WTC11 (cell line): ENCODE measurements around the gene GATD1. TPM values are rescaled to one million over a fixed set of nuclear protein-coding genes. Genes with fewer than 3 reads are reported as not detected.

Source experiments
- ATAC-seq: fragments of 200-7000 bp; cut with Tn5 transposase; 2 replicates; pipeline ENCODE4 v1.10.0; 2021; ENCODE audit warnings: mild to moderate bottlenecking, moderate library complexity
- CTCF ChIA-PET: fragments of 300-600 bp; sonication (Branson Sonifier 250); formaldehyde crosslinking; loops from one replicate; lab custom pipeline; 2021; ENCODE audit warnings: antibody characterized with exemption; lab: Charles Lee
- POLR2A ChIA-PET: fragments of 350-600 bp; sonication (Branson Sonifier 250); formaldehyde crosslinking; loops from one replicate; lab custom pipeline; 2021; ENCODE audit warnings: antibody characterized with exemption; lab: Charles Lee
- DNase-seq: peaks from one replicate; pipeline ENCODE4 v3.0.0; 2021; ENCODE audit warnings: low spot score
- H3K27ac Mint-ChIP-seq: 2 replicates; pipeline ENCODE4 v1.8.0; 2021; ENCODE audit warnings: mixed read lengths
- H3K27me3 Mint-ChIP-seq: 2 replicates; pipeline ENCODE4 v1.8.0; 2021; ENCODE audit warnings: low read depth, mild to moderate bottlenecking, moderate library complexity, mixed read lengths
- H3K36me3 Mint-ChIP-seq: 2 replicates; pipeline ENCODE4 v1.8.0; 2021; ENCODE audit warnings: mixed read lengths
- H3K4me1 Mint-ChIP-seq: 2 replicates; pipeline ENCODE4 v1.8.0; 2022; ENCODE audit warnings: mixed read lengths
- H3K4me3 Mint-ChIP-seq: 2 replicates; pipeline ENCODE4 v1.8.0; 2021; ENCODE audit warnings: mild to moderate bottlenecking, moderate library complexity, mixed read lengths
- H3K9me3 Mint-ChIP-seq: 2 replicates; pipeline ENCODE4 v1.8.0; 2021; ENCODE audit warnings: mixed read lengths
- ETV6 ChIP-seq: sonication (generic); formaldehyde crosslinking; IDR thresholded peaks from 2 replicates; pipeline ENCODE4 v1.8.1; 2022; ENCODE audit warnings: mild to moderate bottlenecking, missing genetic modification reagents
- FOXP1 ChIP-seq: sonication (generic); formaldehyde crosslinking; IDR thresholded peaks from 2 replicates; pipeline ENCODE4 v1.8.0; 2022; ENCODE audit warnings: missing genetic modification reagents, mild to moderate bottlenecking, moderate library complexity, borderline replicate concordance
- MYBL2 ChIP-seq: sonication (generic); formaldehyde crosslinking; IDR thresholded peaks from 2 replicates; pipeline ENCODE4 v1.8.1; 2023; ENCODE audit warnings: mild to moderate bottlenecking, moderate library complexity, missing genetic modification reagents
- RORB ChIP-seq: fragments of 250-450 bp; sonication (Bioruptor Pico); IDR thresholded peaks from 2 replicates; pipeline ENCODE4 v1.9.0; 2021; ENCODE audit warnings: mild to moderate bottlenecking
- SMAD3 ChIP-seq: sonication (generic); formaldehyde crosslinking; IDR thresholded peaks from 2 replicates; pipeline ENCODE4 v1.8.0; 2022; ENCODE audit warnings: missing genetic modification reagents, mild to moderate bottlenecking, borderline replicate concordance
- SP1 ChIP-seq: sonication (generic); formaldehyde crosslinking; conservative IDR thresholded peaks from 2 replicates; pipeline ENCODE4 v1.8.1; 2022; ENCODE audit warnings: missing genetic modification reagents
- TCF7 ChIP-seq: sonication (generic); formaldehyde crosslinking; IDR thresholded peaks from 2 replicates; pipeline ENCODE4 v1.8.0; 2022; ENCODE audit warnings: mild to moderate bottlenecking, low read depth, missing genetic modification reagents, moderate library complexity
- ZNF423 ChIP-seq: fragments of 250-450 bp; sonication (Bioruptor Pico); IDR thresholded peaks from 2 replicates; pipeline ENCODE4 v2.1.2; 2022; ENCODE audit warnings: mild to moderate bottlenecking, moderate library complexity
- total RNA-seq: library from RNA; stranded (reverse); gene quantifications from 3 replicates; pipeline ENCODE4 v1.2.3, GENCODE V29; 2021
- TF ChIP-seq, protein P1 (sequence below): fragments of 250-450 bp; sonication (Bioruptor Pico); IDR thresholded peaks from 2 replicates; pipeline ENCODE4 v1.8.0; 2021; ENCODE audit warnings: mild to moderate bottlenecking
- TF ChIP-seq, protein P2 (sequence below): sonication (generic); formaldehyde crosslinking; IDR thresholded peaks from 2 replicates; pipeline ENCODE4 v1.8.1; 2023; ENCODE audit warnings: mild to moderate bottlenecking, missing genetic modification reagents
- TF ChIP-seq, protein P3 (sequence below): sonication (generic); formaldehyde crosslinking; IDR thresholded peaks from 2 replicates; pipeline ENCODE4 v1.8.1; 2023; ENCODE audit warnings: mild to moderate bottlenecking, missing genetic modification reagents, moderate library complexity
- TF ChIP-seq, protein P4 (sequence below): sonication (generic); formaldehyde crosslinking; IDR thresholded peaks from 2 replicates; pipeline ENCODE4 v1.8.0; 2022; ENCODE audit warnings: mild to moderate bottlenecking, missing genetic modification reagents
- TF ChIP-seq, protein P5 (sequence below): fragments of 200-600 bp; IDR thresholded peaks from 2 replicates; pipeline ENCODE4 v1.8.0; 2022; ENCODE audit warnings: antibody characterized with exemption
- TF ChIP-seq, protein P6 (sequence below): sonication (generic); formaldehyde crosslinking; IDR thresholded peaks from 2 replicates; pipeline ENCODE4 v1.8.0; 2023; ENCODE audit warnings: missing genetic modification reagents

Gene GATD1
- total RNA-seq, 1 experiment from 2014 or later: 87.6 TPM

DNA sequence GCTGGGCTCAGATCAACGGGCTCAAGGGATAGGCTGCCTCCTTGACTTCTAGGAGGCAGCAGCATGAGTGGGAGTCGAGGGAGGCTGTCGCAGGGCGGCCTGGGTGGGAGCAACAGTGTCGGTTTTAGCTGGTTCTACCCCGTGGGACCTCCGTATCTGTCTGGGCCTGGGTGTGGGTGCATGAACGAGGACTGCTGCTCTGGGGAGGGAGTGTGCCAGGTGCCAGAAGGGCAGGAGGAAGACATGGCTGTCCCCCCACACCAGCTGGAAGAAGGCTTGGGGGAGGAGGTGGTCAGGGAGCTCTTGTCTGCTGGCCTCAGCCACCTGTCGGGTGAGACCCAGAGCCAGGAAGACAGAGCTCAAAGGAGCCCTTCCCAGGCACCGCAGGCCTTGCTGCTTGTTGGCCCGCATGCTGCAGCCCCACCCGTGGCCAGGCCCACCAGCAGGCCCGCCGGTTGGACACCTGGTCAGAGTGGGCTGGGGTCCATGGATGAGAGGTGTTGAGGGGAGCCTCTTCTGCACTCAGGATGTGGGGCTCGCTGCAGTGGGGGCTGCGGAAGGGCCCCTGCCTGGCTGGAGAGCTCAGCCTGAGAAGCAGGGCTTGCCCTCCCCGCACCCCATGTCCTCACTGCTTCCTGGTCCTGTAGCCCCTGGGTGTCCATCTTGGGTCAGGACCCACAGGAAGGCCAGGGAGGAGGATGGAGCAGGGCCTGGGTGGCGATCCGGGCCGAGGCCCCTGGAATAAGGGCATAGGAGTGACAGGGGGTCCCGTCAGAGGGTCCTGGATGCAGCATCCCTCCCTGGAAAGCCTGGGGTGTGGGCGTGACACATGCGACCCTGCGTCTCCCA, 9.2 kb upstream of the GATD1 start:
- Mint-ChIP-seq H3K9me3 (no peaks in the 10 kb centered on the region), H3K4me3 (no peak overlapping the region), H3K4me1 (peaks cover 28% of the 10 kb centered on the region), H3K36me3 (peaks cover 3% of the 10 kb centered on the region), H3K27me3 (no peaks in the 10 kb centered on the region), H3K27ac (peak overlapping the region; percentile 49; the same call in 1 of the 2 replicates)
- CTCF ChIA-PET: interaction anchor here (0.5 to 1.0 kb wide), 2 partner anchors 10 to 161 kb away, joined by 3 to 5 read pairs; no protein-coding TSS in a partner anchor
- POLR2A ChIA-PET: no interaction called here
- ATAC-seq: no peak
- no peak for DNase-seq
- no peak for TF ChIP-seq RORB (CRISPR knock-in tag)
- TF ChIP-seq MYBL2: no peak
- TF ChIP-seq, protein P1, sequence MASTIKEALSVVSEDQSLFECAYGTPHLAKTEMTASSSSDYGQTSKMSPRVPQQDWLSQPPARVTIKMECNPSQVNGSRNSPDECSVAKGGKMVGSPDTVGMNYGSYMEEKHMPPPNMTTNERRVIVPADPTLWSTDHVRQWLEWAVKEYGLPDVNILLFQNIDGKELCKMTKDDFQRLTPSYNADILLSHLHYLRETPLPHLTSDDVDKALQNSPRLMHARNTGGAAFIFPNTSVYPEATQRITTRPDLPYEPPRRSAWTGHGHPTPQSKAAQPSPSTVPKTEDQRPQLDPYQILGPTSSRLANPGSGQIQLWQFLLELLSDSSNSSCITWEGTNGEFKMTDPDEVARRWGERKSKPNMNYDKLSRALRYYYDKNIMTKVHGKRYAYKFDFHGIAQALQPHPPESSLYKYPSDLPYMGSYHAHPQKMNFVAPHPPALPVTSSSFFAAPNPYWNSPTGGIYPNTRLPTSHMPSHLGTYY: no peak

DNA sequence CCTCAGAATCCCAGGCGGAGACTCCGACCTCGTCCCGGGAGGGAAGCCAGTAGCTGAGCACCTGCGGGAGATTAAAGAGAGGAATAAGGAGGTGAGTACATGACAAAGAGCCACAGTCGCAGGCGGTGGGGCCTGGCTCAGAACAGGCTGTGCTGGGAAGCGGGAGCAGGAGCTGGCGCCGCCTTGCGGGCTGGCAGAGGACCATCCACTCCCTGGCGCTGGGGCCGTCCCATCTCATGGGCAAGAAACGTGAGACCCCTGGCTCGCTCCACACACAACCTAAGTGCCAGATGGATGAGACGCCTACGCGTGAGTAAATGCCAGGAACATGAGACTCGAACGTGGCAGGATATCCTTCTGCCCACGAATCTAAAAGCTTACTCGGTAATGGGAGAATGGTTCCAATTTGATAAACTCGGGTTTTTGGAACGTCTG, 6.3 kb upstream of the GATD1 start:
- Mint-ChIP-seq H3K4me1 (peaks cover 28% of the 10 kb centered on the region), H3K27me3 (no peaks in the 10 kb centered on the region), H3K36me3 (peaks cover 12% of the 10 kb centered on the region), H3K4me3 (peak overlapping the region; percentile 52), H3K9me3 (no peaks in the 10 kb centered on the region), H3K27ac (peak overlapping the region; percentile 97)
- CTCF ChIA-PET: interaction anchor here (0.6 to 3.3 kb wide), 26 partner anchors 11 to 277 kb away, joined by 3 to 13 read pairs (median 4); partner anchors contain the start of genes RPLP2, SLC25A22, TALDO1 and TMEM80
- DNase-seq: peak; percentile 97
- POLR2A ChIA-PET: interaction anchor here (0.7 to 1.7 kb wide), 3 partner anchors 9 to 138 kb away, joined by 3 to 8 read pairs (median 5); no protein-coding TSS in a partner anchor
- ATAC-seq: peak; percentile 94
- TF ChIP-seq MYBL2 (no peak), SP1 (peak; percentile 73), SMAD3 (0 out of 2 replicates have a peak, but pooled peaks have one; percentile 16), ZNF423 (CRISPR knock-in tag) (peak; percentile 73), ETV6 (CRISPR knock-in tag) (peak; percentile 78)
- TF ChIP-seq, protein P2, sequence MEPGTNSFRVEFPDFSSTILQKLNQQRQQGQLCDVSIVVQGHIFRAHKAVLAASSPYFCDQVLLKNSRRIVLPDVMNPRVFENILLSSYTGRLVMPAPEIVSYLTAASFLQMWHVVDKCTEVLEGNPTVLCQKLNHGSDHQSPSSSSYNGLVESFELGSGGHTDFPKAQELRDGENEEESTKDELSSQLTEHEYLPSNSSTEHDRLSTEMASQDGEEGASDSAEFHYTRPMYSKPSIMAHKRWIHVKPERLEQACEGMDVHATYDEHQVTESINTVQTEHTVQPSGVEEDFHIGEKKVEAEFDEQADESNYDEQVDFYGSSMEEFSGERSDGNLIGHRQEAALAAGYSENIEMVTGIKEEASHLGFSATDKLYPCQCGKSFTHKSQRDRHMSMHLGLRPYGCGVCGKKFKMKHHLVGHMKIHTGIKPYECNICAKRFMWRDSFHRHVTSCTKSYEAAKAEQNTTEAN (CRISPR knock-in tag): no peak
- TF ChIP-seq, protein P3, sequence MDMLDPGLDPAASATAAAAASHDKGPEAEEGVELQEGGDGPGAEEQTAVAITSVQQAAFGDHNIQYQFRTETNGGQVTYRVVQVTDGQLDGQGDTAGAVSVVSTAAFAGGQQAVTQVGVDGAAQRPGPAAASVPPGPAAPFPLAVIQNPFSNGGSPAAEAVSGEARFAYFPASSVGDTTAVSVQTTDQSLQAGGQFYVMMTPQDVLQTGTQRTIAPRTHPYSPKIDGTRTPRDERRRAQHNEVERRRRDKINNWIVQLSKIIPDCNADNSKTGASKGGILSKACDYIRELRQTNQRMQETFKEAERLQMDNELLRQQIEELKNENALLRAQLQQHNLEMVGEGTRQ: peak; percentile 28; the same call in 1 of the 2 replicates
- TF ChIP-seq, protein P4, sequence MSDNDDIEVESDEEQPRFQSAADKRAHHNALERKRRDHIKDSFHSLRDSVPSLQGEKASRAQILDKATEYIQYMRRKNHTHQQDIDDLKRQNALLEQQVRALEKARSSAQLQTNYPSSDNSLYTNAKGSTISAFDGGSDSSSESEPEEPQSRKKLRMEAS (CRISPR knock-in tag): peak; percentile 78
- TF ChIP-seq, protein P5, sequence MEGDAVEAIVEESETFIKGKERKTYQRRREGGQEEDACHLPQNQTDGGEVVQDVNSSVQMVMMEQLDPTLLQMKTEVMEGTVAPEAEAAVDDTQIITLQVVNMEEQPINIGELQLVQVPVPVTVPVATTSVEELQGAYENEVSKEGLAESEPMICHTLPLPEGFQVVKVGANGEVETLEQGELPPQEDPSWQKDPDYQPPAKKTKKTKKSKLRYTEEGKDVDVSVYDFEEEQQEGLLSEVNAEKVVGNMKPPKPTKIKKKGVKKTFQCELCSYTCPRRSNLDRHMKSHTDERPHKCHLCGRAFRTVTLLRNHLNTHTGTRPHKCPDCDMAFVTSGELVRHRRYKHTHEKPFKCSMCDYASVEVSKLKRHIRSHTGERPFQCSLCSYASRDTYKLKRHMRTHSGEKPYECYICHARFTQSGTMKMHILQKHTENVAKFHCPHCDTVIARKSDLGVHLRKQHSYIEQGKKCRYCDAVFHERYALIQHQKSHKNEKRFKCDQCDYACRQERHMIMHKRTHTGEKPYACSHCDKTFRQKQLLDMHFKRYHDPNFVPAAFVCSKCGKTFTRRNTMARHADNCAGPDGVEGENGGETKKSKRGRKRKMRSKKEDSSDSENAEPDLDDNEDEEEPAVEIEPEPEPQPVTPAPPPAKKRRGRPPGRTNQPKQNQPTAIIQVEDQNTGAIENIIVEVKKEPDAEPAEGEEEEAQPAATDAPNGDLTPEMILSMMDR: peak; percentile 57

DNA sequence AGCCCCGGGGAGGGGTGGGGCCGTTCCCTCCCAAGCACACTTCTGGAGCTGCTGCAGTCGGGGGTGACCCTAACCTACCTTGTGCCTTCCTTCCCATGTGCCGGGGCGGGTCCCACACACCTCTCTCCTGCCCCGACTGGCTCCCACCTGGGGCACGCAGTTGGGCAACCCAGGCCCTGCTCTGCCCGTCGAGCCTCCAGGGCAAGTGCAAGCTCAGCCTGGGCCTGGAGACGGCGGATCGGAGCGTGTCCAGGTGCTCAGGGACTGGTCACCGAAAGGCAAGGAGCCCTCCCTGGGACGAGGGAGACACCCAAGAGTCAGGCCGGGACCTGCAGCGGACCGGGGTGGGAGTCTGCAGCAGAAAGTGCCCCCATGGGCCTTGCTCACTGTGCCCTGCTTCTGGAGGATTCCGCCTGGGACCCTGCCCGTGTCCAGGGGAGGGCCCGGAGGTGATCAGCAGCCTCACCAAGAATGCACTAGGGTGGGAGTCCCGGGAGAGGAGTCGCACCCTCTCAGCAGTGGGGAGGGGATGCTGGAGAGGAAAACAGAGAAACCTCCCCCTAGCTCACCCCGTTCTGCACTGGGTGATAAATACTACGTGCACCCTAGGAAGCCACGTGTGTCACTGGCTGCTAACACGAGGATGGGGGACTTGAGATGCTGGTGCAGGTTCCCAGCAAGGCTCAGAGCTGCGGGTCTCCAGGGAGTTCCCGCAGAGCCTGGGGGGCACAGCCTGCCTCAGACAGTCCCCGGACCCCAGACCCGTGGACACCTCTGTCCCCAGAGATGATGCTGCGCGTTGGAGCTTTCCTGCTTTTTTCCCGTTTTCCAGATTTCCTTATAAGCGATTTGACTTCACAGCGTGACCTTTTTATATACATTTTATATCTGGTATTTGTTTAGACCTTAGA, 5.2 kb upstream of the GATD1 start:
- TF ChIP-seq, protein P6, sequence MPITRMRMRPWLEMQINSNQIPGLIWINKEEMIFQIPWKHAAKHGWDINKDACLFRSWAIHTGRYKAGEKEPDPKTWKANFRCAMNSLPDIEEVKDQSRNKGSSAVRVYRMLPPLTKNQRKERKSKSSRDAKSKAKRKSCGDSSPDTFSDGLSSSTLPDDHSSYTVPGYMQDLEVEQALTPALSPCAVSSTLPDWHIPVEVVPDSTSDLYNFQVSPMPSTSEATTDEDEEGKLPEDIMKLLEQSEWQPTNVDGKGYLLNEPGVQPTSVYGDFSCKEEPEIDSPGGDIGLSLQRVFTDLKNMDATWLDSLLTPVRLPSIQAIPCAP: no peak
- TF ChIP-seq TCF7 (CRISPR knock-in tag) (no peak), FOXP1 (CRISPR knock-in tag) (peak; percentile 30; the same call in 1 of the 2 replicates)
- CTCF ChIA-PET: interaction anchor here (0.6 to 3.3 kb wide), 23 partner anchors 10 to 229 kb away, joined by 3 to 13 read pairs (median 3); partner anchors contain the start of genes RPLP2, SLC25A22 and TMEM80
- Mint-ChIP-seq H3K27ac (peak overlapping the region; percentile 68; the same call in 1 of the 2 replicates), H3K4me1 (peaks cover 28% of the 10 kb centered on the region), H3K27me3 (no peaks in the 10 kb centered on the region), H3K36me3 (peaks cover 12% of the 10 kb centered on the region), H3K4me3 (peak overlapping the region; percentile 52), H3K9me3 (no peaks in the 10 kb centered on the region)
- no peak for ATAC-seq
- POLR2A ChIA-PET: interaction anchor here (1.1 to 1.7 kb wide), 2 partner anchors 11 to 14 kb away, joined by 5 to 8 read pairs; no protein-coding TSS in a partner anchor
- DNase-seq: no peak
